GM19238 (cell line): Measurements from ENCODE around the gene FIGLA.
A peak's percentile ranks its signal among the peaks of the same experiment; 100 is the strongest.
"Not testable (repeated sequence)": the region's sequence is repeated elsewhere in the genome, so short reads cannot be mapped to it uniquely, and the experiment has no call there.

ENCODE experiments used
- DNase-seq: peaks from one replicate; pipeline ENCODE4 v3.0.0; 2011; ENCODE audit warnings: low spot score; ENCODE audit not compliant: insufficient read length

FIGLA gene

DNA sequence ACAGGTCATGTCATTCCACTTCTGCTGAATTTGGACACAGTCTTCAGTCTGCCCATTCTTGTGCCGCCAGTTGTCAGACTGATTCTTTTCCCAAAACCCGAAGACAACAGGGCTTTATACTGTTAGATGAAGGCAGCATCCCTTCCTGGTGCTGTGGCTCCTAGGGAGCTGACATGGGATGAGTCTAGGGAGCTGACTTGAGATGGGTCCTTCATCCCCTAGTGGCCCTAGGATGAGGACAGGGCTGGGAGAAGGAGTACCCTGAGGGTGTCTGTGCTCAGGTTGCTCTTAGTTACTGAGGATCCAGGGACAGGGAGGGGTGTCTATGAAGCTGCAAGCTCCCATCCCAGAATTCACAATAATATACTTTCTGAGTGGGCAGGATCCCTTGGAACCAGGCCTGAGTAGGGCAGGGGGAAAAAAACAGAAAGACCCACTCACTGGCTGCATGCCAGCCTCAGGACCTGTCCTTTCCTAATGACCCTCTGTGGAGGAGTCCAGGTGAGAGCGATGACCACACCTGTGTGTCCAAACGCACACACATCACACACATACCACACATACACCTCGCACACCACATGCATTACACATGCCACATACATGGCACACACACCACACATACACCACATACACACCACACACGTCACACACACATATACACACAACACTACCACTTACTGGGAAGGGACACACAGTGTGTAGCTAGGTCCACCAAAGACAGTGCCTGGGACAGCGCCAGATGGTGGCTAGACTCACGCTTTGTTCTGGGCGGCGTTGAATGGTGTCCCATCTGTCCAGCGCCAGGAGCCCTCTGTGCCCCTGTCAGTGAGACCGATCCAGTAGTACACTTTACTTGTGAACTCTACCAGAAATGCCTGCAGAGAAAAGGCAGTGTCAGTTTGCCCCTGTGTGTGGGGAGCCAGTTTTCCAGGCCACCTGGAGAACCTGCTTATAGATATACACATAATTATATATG lies 18.8 kb upstream of the FIGLA start:
- no peak for DNase-seq

DNA sequence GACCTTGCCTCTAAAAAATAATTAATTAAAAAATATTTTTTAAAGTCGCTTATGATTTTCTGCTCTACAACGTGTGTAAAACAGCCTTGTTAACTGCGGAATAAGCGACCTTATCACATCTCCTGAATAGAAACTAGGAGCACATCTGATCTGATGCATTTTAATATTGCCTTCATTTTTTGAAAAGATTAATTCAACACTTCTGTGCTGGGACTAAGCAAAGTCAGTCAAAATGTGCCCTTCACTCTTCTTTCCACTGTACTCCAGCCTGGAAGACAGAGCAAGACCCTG lies 17.3 kb upstream of the FIGLA start:
- DNase-seq: no peak

DNA sequence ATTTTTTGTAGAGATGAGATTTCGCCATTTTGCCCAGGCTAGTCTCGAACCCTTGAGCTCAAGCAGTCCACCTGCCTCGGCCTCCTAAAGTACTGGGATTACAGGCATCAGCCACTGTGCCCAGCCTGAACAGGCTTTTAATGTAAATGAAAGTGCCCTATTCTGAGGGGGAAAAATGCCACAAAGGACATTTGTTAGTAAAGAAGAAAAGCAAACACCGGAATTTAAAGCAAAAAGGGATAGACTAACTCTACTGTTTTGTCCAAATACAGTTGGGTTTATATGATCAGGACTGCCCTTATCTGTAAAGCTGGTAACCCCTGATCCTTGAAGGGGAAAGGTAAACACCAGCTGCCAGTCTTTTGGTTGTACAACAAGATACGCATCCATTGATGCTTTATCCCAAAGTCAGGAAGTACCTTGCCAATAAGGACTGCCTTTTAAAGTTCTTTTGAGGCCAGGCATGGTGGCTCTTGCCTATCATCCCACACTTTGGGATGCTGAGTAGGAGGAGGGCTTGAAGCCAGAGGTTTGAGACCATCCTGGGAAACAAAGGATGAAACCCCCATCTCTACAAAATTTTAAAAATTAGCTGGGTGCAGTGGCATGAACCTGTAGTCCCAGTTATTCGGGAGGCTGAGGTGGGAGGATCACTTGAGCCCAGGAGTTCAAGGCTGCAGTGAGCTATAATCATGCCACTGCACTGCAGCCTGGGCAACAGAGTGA lies 16.8 kb upstream of the FIGLA start:
- no peak for DNase-seq

DNA sequence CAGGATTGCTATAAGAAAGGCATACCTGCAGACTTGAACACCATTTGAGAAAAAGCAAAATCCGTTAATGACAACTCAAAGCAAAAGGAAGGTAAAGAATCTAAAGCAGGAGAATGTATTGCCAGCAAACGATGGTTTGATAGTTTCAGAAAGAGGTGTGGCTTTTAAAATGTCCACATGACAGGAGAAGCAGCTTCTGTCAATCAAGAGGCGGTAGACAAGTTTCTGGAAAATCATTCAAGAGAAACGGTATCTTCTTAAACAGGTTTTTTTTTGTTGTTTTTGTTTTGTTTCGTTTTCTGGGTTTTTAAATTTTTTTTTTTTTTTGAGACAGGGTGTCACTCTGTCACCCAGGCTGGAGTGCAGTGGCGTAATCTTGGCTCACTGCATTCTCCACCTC lies 16.2 kb upstream of the FIGLA start:
- no peak for DNase-seq

DNA sequence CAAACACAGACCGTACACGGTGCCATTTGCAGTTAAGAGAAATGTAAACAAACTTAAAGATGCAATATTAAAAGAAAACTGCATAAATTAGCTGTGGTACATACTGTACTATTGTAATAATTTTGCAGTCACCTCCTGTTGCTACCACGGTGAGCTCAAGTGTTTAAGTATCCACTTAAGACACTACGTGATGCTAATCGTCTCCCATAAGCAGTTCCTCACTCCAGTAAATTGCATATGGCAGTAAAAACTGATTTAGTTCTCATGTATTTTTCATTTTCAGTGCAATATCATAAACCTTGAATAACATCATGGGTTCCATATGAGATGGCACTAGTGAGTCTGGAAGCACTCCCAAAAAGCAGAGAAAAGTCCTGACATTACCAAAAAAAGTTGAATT lies 15.6 kb upstream of the FIGLA start:
- no peak for DNase-seq

DNA sequence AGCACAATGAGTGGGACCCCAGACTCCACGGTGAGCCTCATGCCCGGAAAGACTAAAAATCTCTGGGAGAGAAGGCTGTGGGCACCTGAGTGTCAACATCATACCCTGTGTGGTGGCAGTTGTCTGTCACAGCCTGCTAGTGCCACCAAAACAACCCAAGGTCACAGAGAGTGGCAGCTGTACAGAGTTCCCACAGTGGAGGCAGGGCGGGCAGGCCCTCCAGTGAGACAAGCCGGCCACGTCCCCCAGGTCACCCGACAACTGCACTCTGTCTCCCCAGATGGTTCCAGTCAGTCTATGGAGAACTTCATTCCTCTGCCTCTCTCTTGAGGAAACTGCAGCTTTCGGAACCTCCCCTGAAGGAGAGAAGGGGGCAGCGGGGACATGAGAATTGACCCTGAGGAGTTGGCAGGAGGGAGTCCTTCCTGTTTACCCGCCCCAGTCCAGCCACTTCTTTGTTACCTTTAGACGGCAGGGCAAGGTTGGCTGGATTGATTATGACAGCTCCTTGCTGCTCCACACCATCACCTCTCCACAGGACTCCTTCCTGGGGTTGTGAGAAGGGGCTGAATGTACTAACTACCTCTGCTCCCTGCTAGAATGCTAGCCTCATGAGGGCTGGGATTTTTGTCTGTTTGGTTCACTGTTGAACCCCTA lies 11.3 kb upstream of the FIGLA start:
- DNase-seq: no peak

DNA sequence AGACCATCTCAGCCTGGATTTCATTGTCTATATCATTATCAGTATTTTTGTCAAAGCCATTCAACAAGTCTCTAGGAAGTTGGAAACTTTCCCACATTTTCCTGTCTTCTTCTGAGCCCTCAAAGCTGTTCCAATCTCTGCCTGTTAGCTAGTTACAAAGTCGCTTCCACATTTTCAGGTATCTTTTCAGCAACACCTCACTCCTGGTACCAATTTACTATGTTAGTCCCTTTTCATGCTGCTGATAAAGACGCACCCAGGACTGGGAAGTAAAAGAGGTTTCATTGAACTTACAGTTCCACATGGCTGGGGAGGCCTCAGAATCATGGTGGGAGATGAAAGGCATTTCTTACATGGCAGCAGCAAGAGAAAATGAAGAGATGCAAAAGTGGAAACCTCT lies 9.3 kb upstream of the FIGLA start:
- no peak for DNase-seq

DNA sequence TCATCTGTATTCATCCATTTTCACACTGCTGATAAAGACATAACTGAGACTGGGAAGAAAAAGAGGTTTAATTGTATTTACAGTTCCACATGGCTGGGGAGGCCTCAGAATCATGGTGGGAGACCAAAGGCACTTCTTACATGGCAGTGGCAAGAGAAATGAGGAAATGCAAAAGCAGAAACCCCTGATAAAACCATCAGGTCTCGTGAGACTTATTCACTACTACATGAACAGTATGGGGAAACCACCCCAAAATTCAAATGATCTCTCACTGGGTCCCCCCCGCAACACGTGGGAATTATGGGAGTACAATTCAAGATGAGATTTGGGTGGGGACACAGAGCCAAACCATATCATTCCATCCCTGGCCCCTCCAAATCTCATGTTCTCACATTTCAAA lies 7.6 kb upstream of the FIGLA start:
- DNase-seq: not testable (repeated sequence)

DNA sequence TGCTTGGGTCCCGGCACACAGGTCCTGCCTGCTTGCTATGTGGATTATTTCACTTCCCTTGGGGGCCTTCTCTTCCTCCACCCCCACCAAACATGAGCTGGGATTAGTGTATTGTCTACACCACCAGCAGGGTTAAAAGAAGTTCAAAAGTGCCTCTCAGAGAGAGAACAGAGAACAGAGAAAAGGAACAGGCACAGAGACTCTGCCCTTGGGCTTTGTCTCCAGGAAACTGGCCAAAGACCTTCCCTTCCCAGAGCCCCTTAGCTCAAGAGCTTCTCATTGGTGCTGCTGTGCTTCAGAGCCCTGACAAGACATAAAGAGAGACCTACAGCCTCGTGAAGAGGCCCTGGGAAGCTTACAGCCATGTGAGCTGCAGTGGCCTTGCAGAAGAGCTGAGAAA lies 7.1 kb upstream of the FIGLA start:
- DNase-seq: no peak

DNA sequence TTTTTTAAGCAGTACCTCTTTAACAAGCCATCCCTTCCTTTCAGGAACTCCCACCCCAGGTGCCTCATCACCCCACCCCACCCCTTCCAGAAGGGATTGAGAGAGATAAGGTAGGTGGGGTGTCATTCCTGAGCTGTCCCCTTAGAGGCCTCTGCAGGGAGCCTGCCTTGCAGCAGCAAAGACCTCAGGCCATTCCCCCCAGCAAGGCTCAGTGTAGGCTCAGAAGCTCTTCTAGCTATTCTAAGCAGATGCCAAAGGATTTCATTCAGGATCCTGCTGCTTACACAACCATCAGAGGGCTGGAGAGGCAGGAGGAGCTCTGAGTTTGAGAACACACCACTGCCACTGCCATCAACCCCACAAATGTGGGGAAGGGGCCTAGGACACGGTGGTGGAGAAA lies 5.8 kb upstream of the FIGLA start:
- no peak for DNase-seq

DNA sequence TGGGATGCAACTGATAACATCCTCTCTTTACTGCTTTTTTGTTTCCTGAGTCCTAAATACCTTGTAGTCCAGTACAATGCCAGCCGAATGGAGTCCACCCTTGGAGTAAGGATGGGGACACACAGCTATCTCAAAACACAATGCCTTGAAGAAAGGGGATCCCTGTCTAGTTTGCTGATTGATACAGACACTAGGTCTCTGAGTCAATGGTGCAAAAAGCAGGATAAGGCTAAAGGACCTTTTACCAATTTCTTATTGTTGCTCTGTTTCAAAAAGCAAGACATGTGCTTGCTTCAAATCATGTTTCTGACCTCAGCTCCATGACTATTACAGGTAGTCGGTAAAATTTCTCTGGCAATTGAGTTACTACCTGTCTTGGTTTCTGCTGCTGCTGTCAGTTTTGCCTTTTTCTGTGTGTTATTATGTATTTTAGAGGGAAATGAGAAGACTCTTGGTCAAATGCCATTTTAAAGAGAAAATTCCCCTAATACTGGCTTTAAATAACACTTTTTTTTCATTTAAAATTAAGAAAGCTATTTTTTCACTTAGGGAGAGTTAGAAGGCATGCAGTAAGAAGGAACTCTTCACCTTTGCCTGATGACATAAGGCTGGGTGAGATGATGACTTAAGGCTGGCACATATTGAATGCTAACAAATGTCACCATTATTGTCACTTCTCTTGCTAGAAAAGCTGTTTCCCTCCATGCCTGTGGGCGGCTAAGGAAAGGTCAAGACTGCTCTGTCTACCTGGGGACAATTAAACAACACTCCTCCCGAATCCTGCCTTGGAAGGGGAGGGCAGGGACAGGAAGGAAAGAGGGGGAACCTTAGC lies 4.9 kb upstream of the FIGLA start:
- DNase-seq: no peak

DNA sequence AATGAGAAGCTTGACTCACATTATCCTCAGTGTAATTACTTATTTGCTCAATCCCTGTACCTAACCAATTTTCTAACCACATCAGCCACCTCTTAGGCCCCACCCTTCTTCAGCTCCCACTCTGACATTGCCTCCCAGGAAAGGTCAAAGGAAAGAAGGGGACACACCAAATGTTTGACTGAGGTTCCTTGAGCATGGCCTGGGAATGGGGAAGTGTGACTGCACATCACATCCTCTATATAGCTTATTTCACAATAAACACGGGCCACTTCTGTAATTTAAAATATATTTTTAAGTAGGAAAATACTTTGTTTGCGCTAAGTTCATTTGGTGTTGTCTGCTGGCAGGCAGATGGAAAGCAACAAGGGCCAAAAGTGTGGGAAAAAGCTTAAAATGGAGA lies 3.0 kb upstream of the FIGLA start:
- no peak for DNase-seq

DNA sequence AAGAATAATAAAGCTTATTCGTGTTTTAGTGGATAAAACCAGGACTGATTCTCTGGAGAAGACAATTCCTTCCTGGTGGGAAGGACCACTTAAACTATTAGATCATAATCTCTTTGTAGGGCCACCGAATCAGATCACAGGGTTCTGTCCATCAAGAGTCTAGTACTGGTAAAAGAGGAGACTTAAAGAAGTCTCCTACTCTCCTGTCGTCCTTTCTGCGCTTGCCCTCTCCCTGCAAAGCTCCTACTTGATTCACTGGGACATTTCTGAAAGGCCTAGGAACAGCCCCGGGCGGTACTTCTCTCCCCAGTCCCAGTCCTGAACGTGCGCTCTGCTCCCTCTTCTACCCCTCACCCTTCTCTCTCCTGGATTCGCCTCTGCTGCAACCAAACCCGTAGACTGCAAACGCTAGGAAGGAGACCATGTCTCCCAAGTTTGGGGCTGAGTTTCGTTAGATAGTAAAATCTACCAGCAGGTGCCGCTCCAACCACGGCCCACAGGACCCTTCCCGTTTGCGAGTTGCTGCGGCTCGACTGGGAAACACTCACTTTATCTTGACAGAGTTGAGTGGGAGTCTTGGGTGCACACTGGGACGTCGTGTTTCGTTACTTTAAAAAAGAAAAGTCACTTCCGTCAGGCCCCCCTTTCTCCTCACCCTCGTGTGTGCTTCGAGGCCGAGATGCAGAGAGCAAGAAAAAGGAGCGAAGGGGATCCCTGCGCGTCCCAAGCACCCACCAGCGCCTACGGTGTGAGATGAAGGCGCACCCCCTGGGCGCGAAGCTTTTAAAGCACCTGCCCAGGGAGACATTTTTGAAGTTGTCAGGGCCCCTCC lies 923 bp downstream of the FIGLA start:
- DNase-seq: peak; percentile 22

DNA sequence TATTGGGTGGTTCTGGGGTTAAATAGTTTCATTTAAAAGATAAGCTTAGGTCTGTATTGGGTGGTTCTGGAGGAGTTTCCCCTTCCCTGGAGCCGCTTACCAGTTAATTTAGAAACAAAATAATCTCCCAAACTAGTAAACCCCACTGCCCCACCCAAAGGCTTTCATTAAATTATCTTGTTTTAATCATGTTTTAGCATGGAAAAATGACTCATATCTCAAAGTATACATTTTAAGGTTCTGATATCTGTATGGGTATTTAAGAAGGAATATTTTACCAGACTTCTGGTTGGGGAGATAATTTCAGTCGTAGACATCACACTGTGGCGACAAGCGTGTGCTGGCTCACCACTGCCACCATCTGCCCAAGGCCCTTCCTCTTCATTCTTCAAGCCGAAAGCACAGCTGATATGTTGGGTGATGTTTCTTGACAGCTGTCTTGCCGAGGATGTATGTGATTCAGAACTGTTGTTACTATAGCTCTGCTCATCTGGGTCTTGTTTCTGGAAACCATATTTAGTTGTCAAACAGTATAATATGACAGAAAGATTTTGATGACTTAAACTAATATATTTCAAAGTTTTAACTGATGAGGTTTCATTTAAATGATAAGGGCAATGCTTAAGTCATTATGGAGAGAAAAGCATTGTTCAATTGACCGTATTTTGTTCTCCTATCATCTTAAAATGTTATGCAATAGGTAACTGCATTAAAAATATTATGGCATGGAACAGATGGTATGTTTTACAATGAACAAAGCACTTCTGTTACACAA lies 5.1 kb downstream of the FIGLA start:
- no peak for DNase-seq

DNA sequence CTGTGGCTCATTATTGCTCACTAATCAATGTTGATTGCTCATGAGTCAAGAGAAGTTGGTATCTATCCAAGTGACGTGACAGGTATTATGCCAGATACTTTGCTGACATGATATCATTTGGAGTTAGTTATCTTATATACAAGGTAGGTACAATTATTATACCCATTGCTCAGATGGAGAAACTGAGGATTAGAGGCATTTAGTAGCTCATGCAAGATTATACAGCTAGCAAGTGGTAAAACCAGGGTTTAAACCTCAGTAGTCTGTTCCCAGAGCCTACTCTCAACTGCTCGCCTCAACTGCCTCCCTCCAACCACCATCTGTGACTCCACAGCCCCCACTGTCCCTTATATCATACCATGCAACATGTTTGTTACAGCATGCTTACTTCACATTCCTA lies 6.1 kb downstream of the FIGLA start:
- DNase-seq: no peak

DNA sequence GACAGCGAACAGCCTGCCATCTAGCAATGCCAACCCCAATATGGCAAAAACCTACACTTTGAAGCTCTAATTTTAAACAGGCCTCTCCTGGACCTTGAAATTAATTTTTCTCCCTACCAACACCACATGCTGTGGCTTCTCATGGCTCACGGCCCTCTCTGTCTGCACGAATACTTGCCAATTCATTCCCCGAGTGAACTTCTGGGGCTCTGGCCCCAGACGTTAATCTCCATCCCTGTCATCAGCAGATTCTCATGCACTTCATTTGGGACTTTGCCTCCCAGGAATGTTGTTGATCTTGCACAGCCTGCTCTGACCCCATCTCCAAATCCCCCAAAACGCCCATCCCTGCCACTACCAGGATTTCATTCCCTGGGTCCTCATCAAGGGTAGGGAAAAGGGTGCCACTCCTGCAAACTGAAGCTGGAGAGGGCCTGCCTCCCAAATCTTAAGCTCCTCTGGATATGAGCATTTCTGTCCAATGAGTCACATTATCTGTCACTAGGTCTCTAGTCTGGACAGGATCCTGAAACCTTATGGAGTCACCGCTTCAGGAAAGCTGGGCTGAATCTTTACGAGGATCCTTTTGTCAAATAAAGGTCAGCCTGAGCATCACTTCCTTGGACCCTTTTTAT lies 10.4 kb downstream of the FIGLA start:
- DNase-seq: no peak

DNA sequence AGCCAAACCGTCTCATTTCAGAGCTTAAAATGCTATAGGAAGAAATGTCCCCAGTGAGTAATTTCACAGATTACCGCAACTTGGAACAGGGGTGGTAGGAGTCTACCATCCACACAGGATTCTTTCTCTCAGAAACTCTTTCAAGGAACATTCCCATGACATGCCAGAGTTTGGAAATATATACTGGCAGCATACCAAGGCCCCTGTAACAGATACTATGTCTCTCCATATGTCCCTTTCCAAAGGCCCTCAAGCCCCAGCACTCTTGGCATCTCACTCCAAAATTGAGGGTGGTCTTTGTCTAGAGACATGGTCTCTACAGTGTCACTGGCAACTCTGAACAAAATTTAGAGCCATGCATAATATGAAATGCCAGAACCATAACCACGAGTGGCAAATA lies 11.0 kb downstream of the FIGLA start:
- no peak for DNase-seq

DNA sequence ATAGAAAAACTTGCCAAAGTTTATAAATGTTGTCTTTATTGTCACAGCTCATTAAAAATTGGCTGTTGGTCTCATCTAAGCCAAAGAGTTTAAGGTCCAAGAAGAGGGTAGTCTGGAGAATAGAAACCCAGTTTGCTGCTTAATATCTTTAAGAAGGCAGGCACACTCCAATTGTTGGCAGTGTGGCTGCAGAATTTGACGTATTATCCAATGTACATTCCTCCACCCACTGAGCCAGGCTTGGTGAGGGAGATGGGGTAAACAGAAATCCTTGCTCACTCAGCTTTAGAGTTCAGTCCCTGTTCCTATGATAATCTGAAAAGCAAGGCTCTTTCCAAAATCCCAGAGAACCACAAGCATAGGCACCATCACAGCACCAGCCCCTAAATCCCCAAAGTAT lies 11.8 kb downstream of the FIGLA start:
- DNase-seq: no peak

DNA sequence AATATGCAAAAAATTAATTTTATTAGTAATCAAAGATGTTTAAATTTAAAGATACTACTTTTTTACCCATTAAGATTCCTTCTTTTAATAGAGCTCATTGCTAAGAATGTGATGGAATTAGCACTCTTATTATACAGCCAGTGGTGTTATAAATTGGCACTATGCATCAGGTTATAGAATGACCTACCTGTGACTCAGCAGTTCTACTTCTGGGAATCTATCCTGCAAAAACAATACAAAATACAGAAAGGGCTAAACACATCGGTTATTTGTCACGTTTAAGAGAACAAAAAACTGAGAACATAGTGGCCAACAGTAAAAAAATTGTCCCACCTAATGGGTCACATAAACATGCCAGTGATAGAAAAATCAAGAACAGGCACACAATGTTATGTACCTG lies 13.0 kb downstream of the FIGLA start:
- no peak for DNase-seq
